Peyer's patch (tissue), 4 donors: ENCODE data around the gene CFAP77.

Experiments used
- CTCF ChIP-seq, 6 experiments: fragments of 450-650 bp in 4 of 6; fragments of 200-600 bp in 2 of 6; sonication (generic) in 1 of 6; IDR thresholded peaks; one replicate each; pipeline ENCODE4 v1.5.1; 2017 to 2019; ENCODE audit warnings: antibody characterized with exemption in 6 of 6, mild to moderate bottlenecking in 3 of 6, moderate library complexity in 1 of 6
- POLR2A ChIP-seq, 2 donors: fragments of 450-650 bp; IDR thresholded peaks; one replicate each; pipeline ENCODE4 v1.5.1; 2017; ENCODE audit warnings: antibody characterized with exemption in 2 of 2, mild to moderate bottlenecking in 2 of 2, moderate library complexity in 2 of 2

GRCh38 chr9:132575811-132576210, 165.8 kb downstream of the CFAP77 start:
- TF ChIP-seq POLR2A (IDR thresholded peaks at IDR 0.05), result no peak
- no peak for TF ChIP-seq CTCF (IDR thresholded peaks at IDR 0.05)
